CD14-positive monocyte (primary cell): ENCODE measurements around the gene MYO3B. TPM values are rescaled to one million over a fixed set of nuclear protein-coding genes. Genes with fewer than 3 reads are reported as not detected.

Experiments
- DNase-seq, 3 donors: peaks; one replicate each; pipeline ENCODE4 v3.0.0-alpha.2; 2011 to 2022
- H2AFZ ChIP-seq: 2 replicates; pipeline ENCODE4 v1.6.0; 2012; ENCODE audit warnings: mild to moderate bottlenecking, low read depth, low read length, inconsistent platforms; ENCODE audit not compliant: insufficient read depth, poor library complexity, severe bottlenecking
- H3K27ac ChIP-seq, 2 donors: 1 replicate in 1 of 2; 2 replicates in 1 of 2; pipeline ENCODE4 v1.5.1; 2012 to 2013; ENCODE audit warnings: low read length in 2 of 2, control low read depth in 1 of 2, inconsistent platforms in 1 of 2, low read depth in 1 of 2, mild to moderate bottlenecking in 1 of 2
- H3K27me3 ChIP-seq, 2 donors: one replicate each; pipeline versions ENCODE4 v1.6.0 to v1.6.1; 2011 to 2013; ENCODE audit warnings: low read length in 2 of 2; ENCODE audit not compliant: control insufficient read depth in 2 of 2, insufficient read depth in 2 of 2
- H3K36me3 ChIP-seq, 2 donors: replicated peaks in 1 of 2; 1 replicate in 1 of 2; 2 replicates in 1 of 2; pipeline versions ENCODE4 v1.5.1 to v1.6.1; 2012 to 2013; ENCODE audit warnings: low read length in 2 of 2, control low read depth in 1 of 2, inconsistent platforms in 1 of 2, mild to moderate bottlenecking in 1 of 2; ENCODE audit not compliant: insufficient read depth in 2 of 2, control insufficient read depth in 1 of 2
- H3K4me1 ChIP-seq, 2 donors: 1 replicate in 1 of 2; 2 replicates in 1 of 2; pipeline versions ENCODE4 v1.5.1 to v1.6.1; 2012 to 2013; ENCODE audit warnings: low read length in 2 of 2, control low read depth in 1 of 2, inconsistent platforms in 1 of 2, mild to moderate bottlenecking in 1 of 2, moderate library complexity in 1 of 2; ENCODE audit not compliant: insufficient read depth in 2 of 2, control insufficient read depth in 1 of 2
- H3K4me2 ChIP-seq: replicated peaks from 2 replicates; pipeline ENCODE3; 2012; ENCODE audit warnings: low read length, moderate library complexity, mild to moderate bottlenecking; ENCODE audit not compliant: poor library complexity, severe bottlenecking; ENCODE audit errors: extremely low read depth
- H3K4me3 ChIP-seq, 3 experiments: fragments of 200-600 bp in 1 of 3; sonication (generic) in 1 of 3; replicated peaks in 1 of 3; 1 replicate in 2 of 3; 2 replicates in 1 of 3; pipeline ENCODE4 v1.5.1; 2011 to 2013; ENCODE audit warnings: low read length in 3 of 3, mild to moderate bottlenecking in 3 of 3, control low read depth in 2 of 3, low read depth in 2 of 3, inconsistent platforms in 1 of 3, moderate library complexity in 1 of 3
- H3K79me2 ChIP-seq: 2 replicates; pipeline ENCODE4 v1.6.0; 2012; ENCODE audit warnings: mild to moderate bottlenecking, control low read depth, inconsistent platforms, low read length, moderate library complexity; ENCODE audit not compliant: insufficient read depth
- H3K9ac ChIP-seq: 2 replicates; pipeline ENCODE4 v1.6.0; 2017; ENCODE audit warnings: low read length, mild to moderate bottlenecking; ENCODE audit not compliant: insufficient read depth, poor library complexity, severe bottlenecking
- H3K9me3 ChIP-seq, 2 donors: replicated peaks in 1 of 2; 1 replicate in 1 of 2; 2 replicates in 1 of 2; pipeline versions ENCODE4 v1.5.1 to v1.6.1; 2012 to 2013; ENCODE audit warnings: low read length in 2 of 2, control low read depth in 1 of 2; ENCODE audit not compliant: control insufficient read depth in 1 of 2, insufficient read depth in 1 of 2
- H4K20me1 ChIP-seq: 2 replicates; pipeline ENCODE4 v1.6.0; 2012; ENCODE audit warnings: mild to moderate bottlenecking, low read length, control low read depth, moderate library complexity; ENCODE audit not compliant: insufficient read depth
- H3K27ac Mint-ChIP-seq, 7 donors: one replicate each; pipeline ENCODE4 v1.8.0; 2020; ENCODE audit warnings: mild to moderate bottlenecking in 7 of 7, mixed read lengths in 7 of 7, moderate library complexity in 6 of 7, inconsistent platforms in 2 of 7
- H3K27me3 Mint-ChIP-seq, 3 donors: one replicate each; pipeline ENCODE4 v1.8.0; 2021 to 2022; ENCODE audit warnings: low read depth in 3 of 3, mild to moderate bottlenecking in 3 of 3, mixed read lengths in 3 of 3, moderate library complexity in 3 of 3, inconsistent platforms in 1 of 3
- H3K36me3 Mint-ChIP-seq, 2 donors: one replicate each; pipeline ENCODE4 v1.8.0; 2020; ENCODE audit warnings: mixed read lengths in 2 of 2, inconsistent platforms in 1 of 2, mild to moderate bottlenecking in 1 of 2
- H3K4me1 Mint-ChIP-seq: one replicate; pipeline ENCODE4 v1.8.0; 2020; ENCODE audit warnings: mild to moderate bottlenecking, mixed read lengths
- H3K4me3 Mint-ChIP-seq, 2 donors: one replicate each; pipeline ENCODE4 v1.8.0; 2020; ENCODE audit warnings: mild to moderate bottlenecking in 2 of 2, mixed read lengths in 2 of 2, moderate library complexity in 1 of 2
- H3K9me3 Mint-ChIP-seq, 7 donors: one replicate each; pipeline ENCODE4 v1.8.0; 2020 to 2022; ENCODE audit warnings: mixed read lengths in 7 of 7, mild to moderate bottlenecking in 6 of 7, moderate library complexity in 6 of 7, inconsistent platforms in 2 of 7
- WGBS: methylation state at CpG from one replicate; pipeline ENCODE4 v1.1.5; 2013; ENCODE audit warnings: missing lambda C conversion rate; ENCODE audit not compliant: insufficient coverage; 5-methylcytosine and 5-hydroxymethylcytosine counted together
- intact Hi-C, 2 donors: fragments of 100-400 bp; cut with micrococcal nuclease; formaldehyde crosslinking; loops; one replicate each; pipeline versions ENCODE4 v1.15.0 to v1.15.1; 2023
- polyA plus RNA-seq, 3 donors: library from polyadenylated mRNA; depleted of rRNA in 1 of 3; unstranded in 2 of 3; stranded (reverse) in 1 of 3; fragments of 300-500 nt in 2 of 3; fragments of >200 nt in 1 of 3; fragmentation: Illumina TruSeq in 2 of 3; gene quantifications; 1 replicate in 2 of 3; 2 replicates in 1 of 3; pipeline ENCODE4 v1.2.3, GENCODE V29; 2012 to 2021
- TF ChIP-seq, protein P1 (sequence below): fragments of 200-600 bp; IDR thresholded peaks from one replicate; pipeline ENCODE4 v1.8.0; 2022; ENCODE audit warnings: antibody characterized with exemption, mild to moderate bottlenecking

Gene MYO3B
- polyA plus RNA-seq, 3 donors, result not detected

- H3K27ac Mint-ChIP-seq, result no peak overlapping the region
- Histone ChIP-seq H3K4me1 (no peaks in the 10 kb centered on the region), H3K79me2 (no peaks in the 10 kb centered on the region), H3K4me2 (no peak overlapping the region), H4K20me1 (no peaks in the 10 kb centered on the region), H3K4me3 (no peak overlapping the region), H2AFZ (no peak overlapping the region), H3K9me3 (no peaks in the 10 kb centered on the region), H3K9ac (no peak overlapping the region), H3K27me3 (no peaks in the 10 kb centered on the region), H3K36me3 (no peaks in the 10 kb centered on the region), H3K27ac (no peak overlapping the region)
- H3K36me3 Mint-ChIP-seq, result no peaks in the 10 kb centered on the region
- H3K4me1 Mint-ChIP-seq, result no peaks in the 10 kb centered on the region
- WGBS, result no CpG with 5 or more reads among the region's 3 CpGs
- peaks cover 5 to 13% (median 10%) of the 10 kb centered on the region in 3 donors for H3K27me3 Mint-ChIP-seq
- TF ChIP-seq, protein P1, sequence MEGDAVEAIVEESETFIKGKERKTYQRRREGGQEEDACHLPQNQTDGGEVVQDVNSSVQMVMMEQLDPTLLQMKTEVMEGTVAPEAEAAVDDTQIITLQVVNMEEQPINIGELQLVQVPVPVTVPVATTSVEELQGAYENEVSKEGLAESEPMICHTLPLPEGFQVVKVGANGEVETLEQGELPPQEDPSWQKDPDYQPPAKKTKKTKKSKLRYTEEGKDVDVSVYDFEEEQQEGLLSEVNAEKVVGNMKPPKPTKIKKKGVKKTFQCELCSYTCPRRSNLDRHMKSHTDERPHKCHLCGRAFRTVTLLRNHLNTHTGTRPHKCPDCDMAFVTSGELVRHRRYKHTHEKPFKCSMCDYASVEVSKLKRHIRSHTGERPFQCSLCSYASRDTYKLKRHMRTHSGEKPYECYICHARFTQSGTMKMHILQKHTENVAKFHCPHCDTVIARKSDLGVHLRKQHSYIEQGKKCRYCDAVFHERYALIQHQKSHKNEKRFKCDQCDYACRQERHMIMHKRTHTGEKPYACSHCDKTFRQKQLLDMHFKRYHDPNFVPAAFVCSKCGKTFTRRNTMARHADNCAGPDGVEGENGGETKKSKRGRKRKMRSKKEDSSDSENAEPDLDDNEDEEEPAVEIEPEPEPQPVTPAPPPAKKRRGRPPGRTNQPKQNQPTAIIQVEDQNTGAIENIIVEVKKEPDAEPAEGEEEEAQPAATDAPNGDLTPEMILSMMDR, result no peak
- intact Hi-C loops, result no loop called here
- H3K9me3 Mint-ChIP-seq, result peaks cover 0 to 5% (median 0%) of the 10 kb centered on the region in 7 donors
- no peak overlapping the region for H3K4me3 Mint-ChIP-seq
- no peak for DNase-seq
Observed at GRCh38 chr2:170669909-170670308, 492.0 kb downstream of the MYO3B start.

- no peak for DNase-seq
- Histone ChIP-seq H3K27ac (no peak overlapping the region), H3K4me1 (no peaks in the 10 kb centered on the region), H3K36me3 (no peaks in the 10 kb centered on the region), H3K4me2 (no peak overlapping the region), H3K79me2 (no peaks in the 10 kb centered on the region), H2AFZ (no peak overlapping the region), H3K27me3 (no peaks in the 10 kb centered on the region), H4K20me1 (no peaks in the 10 kb centered on the region), H3K9ac (no peak overlapping the region), H3K4me3 (no peak overlapping the region), H3K9me3 (no peaks in the 10 kb centered on the region)
- WGBS, result no CpG with 5 or more reads among the region's 2 CpGs
- TF ChIP-seq, protein P1, result no peak
- H3K9me3 Mint-ChIP-seq, result peaks cover 0 to 4% (median 0%) of the 10 kb centered on the region in 7 donors
- H3K27me3 Mint-ChIP-seq, result peaks cover 2 to 15% (median 9%) of the 10 kb centered on the region in 3 donors
- intact Hi-C loops, result no loop called here
- H3K4me1 Mint-ChIP-seq, result no peaks in the 10 kb centered on the region
- H3K36me3 Mint-ChIP-seq, result no peaks in the 10 kb centered on the region
- no peak overlapping the region for H3K4me3 Mint-ChIP-seq
- no peak overlapping the region for H3K27ac Mint-ChIP-seq
Observed at GRCh38 chr2:170670651-170671050, 492.7 kb downstream of the MYO3B start.
